SH-SY5Y (cell line): ENCODE results near the gene KREMEN2.

ENCODE experiments used
- GATA2 ChIP-seq: IDR thresholded peaks from 2 replicates; pipeline ENCODE4 v1.6.1; 2011; ENCODE audit warnings: mild to moderate bottlenecking, low read depth, low read length
- GATA3 ChIP-seq: IDR thresholded peaks from 2 replicates; pipeline ENCODE4 v1.6.1; 2011; ENCODE audit warnings: low read depth, mild to moderate bottlenecking, low read length, moderate library complexity

The KREMEN2 gene

GRCh38 chr16:2976673-2977072 is 12.6 kb downstream of the KREMEN2 start:
- TF ChIP-seq GATA2 (no peak), GATA3 (no peak)

- TF ChIP-seq GATA3 (no peak), GATA2 (no peak)
Observed at GRCh38 chr16:2977440-2977839, 13.4 kb downstream of the KREMEN2 start.

GRCh38 chr16:2979669-2980226 is 15.7 kb downstream of the KREMEN2 start:
- TF ChIP-seq GATA2 (no peak), GATA3 (no peak)

GRCh38 chr16:2980227-2981176 is 16.4 kb downstream of the KREMEN2 start, which contains the start of gene PKMYT1:
Gene PKMYT1, minus strand, starts transcription at chr16:2980446. Its CDS starts 789 bp downstream, at chr16:2979657.
- TF ChIP-seq GATA2 (no peak), GATA3 (no peak)

- no peak for TF ChIP-seq GATA3
- TF ChIP-seq GATA2 = no peak
Observed at GRCh38 chr16:2981177-2981898, 17.3 kb downstream of the KREMEN2 start.

- no peak for TF ChIP-seq GATA2
- no peak for TF ChIP-seq GATA3
Observed at GRCh38 chr16:2981899-2982250, 17.8 kb downstream of the KREMEN2 start.

- no peak for TF ChIP-seq GATA3
- no peak for TF ChIP-seq GATA2
Observed at GRCh38 chr16:2982402-2982801, 18.3 kb downstream of the KREMEN2 start.

- TF ChIP-seq GATA2 (no peak), GATA3 (no peak)
Observed at GRCh38 chr16:2983706-2984136, 19.6 kb downstream of the KREMEN2 start.

- TF ChIP-seq GATA3 (no peak), GATA2 (no peak)
Observed at GRCh38 chr16:2985462-2985861, 21.4 kb downstream of the KREMEN2 start.

GRCh38 chr16:2985893-2986355 is 21.8 kb downstream of the KREMEN2 start:
- TF ChIP-seq GATA2 (no peak), GATA3 (no peak)

GRCh38 chr16:2986623-2987188 is 22.6 kb downstream of the KREMEN2 start:
- TF ChIP-seq GATA2 (no peak), GATA3 (no peak)

- TF ChIP-seq GATA3 (no peak), GATA2 (no peak)
Observed at GRCh38 chr16:2987286-2987685, 23.2 kb downstream of the KREMEN2 start.

GRCh38 chr16:2987833-2988232 is 23.8 kb downstream of the KREMEN2 start:
- TF ChIP-seq GATA3 (no peak), GATA2 (no peak)

GRCh38 chr16:2988590-2989099 is 24.6 kb downstream of the KREMEN2 start:
- TF ChIP-seq GATA2 (no peak), GATA3 (no peak)
